Measurements from ENCODE around the gene DPT.
"Not testable (repeated sequence)": the region's sequence is repeated elsewhere in the genome, so short reads cannot be mapped to it uniquely, and the experiment has no call there.

The DPT gene

DNA sequence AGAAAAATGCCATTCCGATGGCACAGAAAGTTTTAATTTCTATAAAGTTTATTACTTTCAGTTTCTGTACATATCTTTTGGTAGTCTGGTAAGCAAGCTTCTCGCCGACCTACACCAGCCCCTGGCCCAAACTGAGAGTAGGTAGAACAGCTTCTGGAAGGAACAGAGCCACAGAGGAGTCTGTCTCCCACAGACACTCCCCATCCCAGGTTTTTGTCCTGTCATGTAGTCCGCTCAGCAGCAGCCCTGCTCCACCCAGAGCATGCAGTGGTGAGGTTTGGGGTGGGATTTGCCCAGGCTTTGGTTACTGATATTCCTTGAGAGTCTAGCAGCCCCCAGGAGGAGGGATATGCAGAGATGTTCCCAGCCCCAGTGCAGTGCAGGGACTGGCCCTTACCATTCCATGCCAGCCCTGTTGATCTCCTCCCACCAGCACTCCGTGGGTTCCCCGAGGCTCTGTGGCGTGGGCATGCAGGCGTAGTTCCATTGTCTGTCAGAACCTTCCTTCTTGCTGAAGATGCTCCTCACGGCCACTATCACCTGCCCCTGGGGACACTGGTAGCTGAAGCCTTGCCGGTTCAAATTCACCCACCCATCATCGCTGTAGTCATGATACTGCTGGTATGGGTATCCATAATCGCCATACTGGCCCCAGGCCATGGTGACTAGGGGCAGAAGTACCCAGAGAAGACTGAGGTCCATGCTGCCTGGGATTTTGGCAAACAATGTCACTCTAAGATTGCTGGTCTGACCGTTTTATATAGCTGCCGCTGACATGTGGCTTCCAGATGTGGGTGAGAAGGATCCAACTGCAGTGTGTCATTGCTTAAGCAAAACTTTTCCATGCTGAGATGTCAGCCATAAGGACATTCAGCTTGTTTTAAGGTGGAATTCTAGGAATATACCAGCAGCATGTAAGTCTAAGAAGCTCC, at the start of gene DPT:
Gene DPT, minus strand, starts transcription at position 734 of the 932 bp plus-strand sequence. Its CDS starts 32 bp downstream, at position 702.
- no peak for DNase-seq

DNA sequence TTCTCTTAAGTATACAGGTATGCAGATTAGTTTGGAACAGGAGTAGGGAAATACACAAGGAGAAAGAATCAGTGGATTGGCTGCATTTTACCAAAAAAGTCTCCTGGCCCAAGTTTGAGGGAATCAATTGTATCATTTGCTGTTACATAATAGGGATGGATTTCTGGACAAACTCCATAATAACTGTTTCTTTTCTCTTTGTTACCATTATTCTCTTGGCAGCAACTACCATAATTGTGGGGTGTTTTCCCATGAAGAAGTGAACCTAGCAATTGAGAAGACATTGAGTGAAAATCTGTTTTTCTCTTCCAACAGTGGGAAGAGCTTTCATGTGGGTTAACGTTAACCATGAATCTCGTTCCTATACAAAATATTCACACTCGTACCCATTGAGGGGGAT, 46.4 kb upstream of the DPT start:
- DNase-seq: no peak

GRCh38 chr1:168774241-168774640, 45.2 kb upstream of the DPT start:
- no peak for DNase-seq

DNA sequence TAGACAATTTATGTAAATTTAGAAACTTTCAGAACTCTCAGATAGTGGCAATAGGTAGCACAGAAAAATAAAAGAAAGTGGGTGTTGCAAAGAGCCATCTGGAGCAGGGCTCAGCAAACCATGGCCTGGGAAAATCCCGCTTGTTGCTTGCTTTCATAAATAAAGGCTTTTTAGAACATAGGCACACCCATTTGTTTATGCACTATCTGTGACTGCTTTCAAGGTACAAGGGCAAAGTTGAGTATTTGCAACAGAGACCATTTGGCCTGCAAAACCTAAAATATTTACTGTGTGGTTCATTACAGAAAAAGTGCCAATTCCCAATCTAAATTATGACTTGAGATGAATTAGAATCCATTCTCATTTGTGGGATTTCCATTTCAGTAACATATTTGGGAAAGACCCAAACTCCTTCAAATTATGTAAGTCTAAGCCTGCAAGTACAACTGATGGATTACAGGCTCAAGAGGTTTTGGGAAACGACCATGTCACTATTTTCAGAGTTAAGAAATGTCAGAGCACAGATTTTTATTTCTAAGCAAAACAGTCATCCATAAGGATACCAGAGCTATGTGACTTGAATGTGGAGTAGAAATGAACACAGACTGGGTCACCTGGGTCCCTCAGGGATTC, 43.5 kb upstream of the DPT start:
- no peak for DNase-seq

GRCh38 chr1:168771104-168771630, 42.2 kb upstream of the DPT start:
- no peak for DNase-seq

DNA sequence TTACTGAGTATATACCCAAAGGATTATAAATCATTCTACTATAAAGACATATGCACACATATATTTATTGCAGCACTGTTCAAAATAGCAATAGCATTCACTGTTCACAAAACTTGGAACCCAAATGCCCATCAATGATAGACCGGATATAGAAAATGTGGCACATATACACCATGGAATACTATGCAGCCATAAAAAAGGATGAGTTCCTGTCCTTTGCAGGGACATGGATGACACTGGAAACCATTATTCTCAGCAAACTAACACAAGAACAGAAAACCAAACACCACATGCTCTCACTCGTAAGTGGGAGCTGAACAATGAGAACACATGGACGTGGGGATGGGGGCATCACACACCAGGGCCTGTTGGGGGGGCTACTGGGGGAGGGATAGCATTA, 40.9 kb upstream of the DPT start:
- DNase-seq: not testable (repeated sequence)

- no peak for DNase-seq
Measured at GRCh38 chr1:168767894-168768584, 39.0 kb upstream of the DPT start.

GRCh38 chr1:168766568-168766967, 37.6 kb upstream of the DPT start:
- no peak for DNase-seq

DNA sequence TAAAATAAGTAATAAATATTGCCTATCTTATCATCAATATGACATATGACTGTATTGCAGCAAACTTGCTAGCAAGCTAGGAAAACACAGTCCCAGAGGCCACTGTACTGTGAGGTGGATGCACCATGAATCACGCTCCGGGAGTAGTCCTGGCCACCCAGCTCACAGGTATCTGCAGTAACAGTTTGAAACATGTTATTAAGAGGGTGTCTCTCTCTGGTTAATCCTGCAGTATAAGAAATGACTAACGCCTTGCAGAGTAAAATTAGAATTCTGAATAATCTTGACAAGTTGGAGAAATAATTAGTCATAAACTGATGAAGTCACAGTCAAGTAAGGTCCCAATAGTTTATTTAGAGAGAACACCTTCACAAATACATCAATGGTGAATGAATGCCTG, 34.0 kb upstream of the DPT start:
- no peak for DNase-seq

DNA sequence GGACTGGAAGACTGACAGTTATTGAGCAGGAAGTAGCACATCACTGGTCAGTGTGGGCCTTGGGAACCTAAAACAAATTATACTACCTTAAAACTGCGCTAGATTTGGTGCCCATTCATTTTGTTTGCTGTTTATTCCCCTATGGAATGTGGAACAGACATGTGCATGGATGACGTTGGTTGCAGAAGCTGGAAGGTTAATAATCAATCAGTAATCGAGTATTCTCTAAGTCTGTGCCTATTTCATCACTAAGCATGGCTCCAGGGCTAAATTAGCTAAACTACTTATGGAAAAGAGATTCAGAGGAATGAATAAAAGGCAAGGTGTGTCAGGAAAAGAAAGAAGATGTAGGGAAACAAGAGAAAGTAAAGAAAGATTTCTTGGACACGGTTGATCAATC, 33.5 kb upstream of the DPT start:
- DNase-seq: no peak

- no peak for DNase-seq
Measured at GRCh38 chr1:168760781-168761180, 31.8 kb upstream of the DPT start.

DNA sequence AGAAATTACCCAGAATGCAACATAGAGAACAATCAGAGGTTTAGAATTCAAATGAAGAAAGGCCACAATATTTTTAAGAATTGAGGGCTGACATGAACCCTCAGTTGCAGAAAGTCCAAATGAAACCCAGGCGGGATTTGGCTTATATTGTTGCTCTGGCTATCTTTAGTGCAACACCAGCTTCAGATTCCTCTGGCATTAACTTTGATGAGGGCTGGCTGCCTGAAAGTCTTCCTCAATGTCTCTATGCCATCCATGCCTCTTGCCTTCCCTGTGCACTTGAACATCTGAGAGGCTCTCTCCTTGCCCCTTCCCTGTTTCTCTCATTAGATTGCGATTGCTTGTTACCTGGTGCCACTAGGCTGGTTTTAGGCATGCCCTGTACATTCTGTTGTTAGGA, 31.2 kb upstream of the DPT start:
- no peak for DNase-seq

- no peak for DNase-seq
Measured at GRCh38 chr1:168759077-168759476, 30.1 kb upstream of the DPT start.

DNA sequence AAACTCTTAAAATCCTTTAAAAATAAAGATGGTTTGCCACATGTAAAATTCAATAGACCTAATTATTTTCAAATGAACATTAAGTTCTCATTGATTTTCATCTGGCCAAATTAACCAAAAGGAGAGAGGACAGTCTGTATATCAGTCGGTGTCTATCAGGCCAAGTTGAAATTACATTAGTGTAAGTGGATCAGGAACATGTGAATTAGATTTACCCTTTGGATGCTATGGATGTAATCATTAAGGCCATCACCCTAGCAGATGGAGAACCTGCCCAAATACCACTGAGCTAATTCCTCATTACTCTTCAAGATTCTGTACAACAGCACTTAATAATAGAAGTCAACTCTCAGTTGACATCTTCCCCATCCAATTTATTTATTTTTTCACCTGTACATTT, 29.5 kb upstream of the DPT start:
- no peak for DNase-seq

DNA sequence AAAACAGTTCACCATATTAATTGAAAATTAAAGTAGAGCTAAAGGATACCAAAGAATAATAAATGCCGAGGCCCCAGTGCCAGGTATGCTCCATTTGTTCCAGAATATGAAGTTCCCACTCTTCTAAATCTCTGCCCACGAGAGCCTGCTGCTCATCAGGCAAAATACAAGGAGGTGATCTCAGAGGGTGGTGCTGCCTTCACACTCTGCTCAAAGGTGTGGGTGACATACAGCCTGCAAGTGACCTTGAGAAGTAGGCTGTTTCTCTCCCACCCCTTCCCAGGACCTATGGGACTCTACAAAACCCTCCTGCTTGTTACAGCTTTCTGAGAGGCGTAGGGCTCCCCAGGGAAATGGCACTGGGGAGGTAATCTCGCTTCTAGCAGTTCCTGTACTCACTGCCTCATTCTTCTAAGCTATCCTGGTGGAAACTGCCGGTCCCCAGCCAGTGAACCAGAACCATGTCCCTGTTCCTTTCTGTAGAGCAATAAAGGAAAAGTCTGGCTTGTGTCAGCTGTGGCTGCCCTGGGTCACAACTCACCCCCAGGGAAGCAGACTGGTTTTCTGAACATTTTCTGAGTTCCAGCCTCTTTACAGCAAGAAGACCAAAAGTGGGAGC, 26.9 kb upstream of the DPT start:
- DNase-seq: no peak

DNA sequence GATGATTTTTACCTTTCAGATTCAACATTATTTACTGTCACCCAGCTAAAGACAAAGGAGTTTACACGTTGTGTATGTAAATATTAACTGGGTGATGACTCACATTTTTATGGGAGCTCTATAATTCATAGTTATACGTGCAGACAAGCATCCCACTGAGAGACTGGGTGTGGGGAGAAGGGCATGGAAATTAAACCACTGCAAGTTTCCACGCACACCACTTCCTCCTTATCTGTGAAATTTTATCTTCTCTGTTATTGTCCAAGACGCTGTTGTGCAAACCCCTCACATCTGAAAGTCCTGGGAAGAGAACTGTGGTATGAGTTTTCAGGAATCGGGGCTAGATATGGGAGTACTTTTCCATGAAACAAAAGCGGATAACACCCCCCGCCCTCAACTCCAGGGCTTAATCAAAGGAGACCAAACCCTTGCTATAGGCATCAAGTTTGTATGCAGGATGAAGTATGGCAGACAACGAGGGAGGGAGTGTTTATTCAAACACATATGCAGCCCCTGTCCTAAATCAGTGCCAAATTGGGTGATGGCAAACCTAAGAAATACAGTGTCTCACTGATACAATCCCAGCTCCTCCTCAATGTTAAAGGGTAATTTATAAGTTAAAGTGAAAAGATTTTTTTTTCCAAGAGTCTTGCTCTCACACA, 23.3 kb upstream of the DPT start:
- DNase-seq: no peak

DNA sequence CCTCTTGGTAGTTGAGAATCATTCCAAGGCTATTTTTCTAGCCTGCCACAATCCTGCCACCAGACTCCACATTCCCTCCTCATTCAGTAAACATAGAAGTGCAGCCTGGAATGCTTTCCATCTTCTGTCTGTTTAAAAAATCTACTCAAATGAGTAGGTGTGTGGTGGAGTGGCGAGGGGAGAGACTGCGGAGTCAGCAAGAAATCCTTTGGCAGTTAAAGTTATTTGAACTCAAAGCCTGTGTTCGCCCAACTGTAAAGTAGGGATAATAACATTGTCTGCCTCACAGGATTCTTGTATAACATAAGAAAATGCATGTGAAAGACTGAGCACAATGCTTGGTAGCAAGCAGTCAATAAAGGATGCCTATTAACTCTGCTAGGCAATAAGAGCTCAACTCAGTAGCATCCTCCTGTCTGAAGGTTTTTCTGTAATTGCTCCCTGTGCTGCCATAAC, 22.2 kb upstream of the DPT start:
- no peak for DNase-seq

- DNase-seq: no peak
Measured at GRCh38 chr1:168742994-168743650, 14.1 kb upstream of the DPT start.

GRCh38 chr1:168742386-168742785, 13.4 kb upstream of the DPT start:
- no peak for DNase-seq

GRCh38 chr1:168739908-168740307, 10.9 kb upstream of the DPT start:
- no peak for DNase-seq

DNA sequence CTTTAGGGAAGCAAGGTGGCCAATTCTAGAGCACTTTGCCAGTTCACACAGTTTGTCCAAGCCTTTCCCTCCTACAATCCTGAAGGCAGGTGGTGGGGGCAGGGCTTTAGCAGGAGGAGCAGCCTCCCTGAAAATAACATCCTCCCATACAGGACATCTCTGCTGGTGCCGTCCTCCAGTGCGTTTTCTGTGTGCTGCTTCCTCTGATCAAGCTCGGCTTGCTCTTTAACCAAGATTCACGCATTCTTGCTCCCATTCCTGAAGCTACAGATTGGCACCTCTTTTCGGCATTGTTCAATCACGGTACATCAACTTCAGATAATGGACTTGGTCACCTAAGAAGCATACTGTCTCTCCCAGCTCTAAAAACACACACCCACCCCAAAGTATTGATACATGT, 7.5 kb upstream of the DPT start:
- no peak for DNase-seq

GRCh38 chr1:168735974-168736373, 7.0 kb upstream of the DPT start:
- no peak for DNase-seq

All from GF-D8 (cell line).